GM19463 (cell line): ENCODE results near the gene TRDN.
"Not testable (repeated sequence)": the region's sequence is repeated elsewhere in the genome, so short reads cannot be mapped to it uniquely, and the experiment has no call there.

Experiments
- ATAC-seq: cut with Tn5 transposase; IDR thresholded peaks from one replicate; pipeline ENCODE4 v1.9.1; 2021; ENCODE audit warnings: mild to moderate bottlenecking, moderate library complexity; ENCODE audit not compliant: unreplicated experiment

Gene TRDN

GRCh38 chr6:123564361-123564760 is 72.4 kb downstream of the TRDN start:
- ATAC-seq = no peak

- ATAC-seq = no peak
These were observed 74.1 kb downstream of the TRDN start for GRCh38 chr6:123562677-123563076.

GRCh38 chr6:123562264-123562663 is 74.5 kb downstream of the TRDN start:
- no peak for ATAC-seq

- ATAC-seq = not testable (repeated sequence)
These were observed 76.9 kb downstream of the TRDN start for GRCh38 chr6:123559816-123560215.

- not testable (repeated sequence) for ATAC-seq
These were observed 79.3 kb downstream of the TRDN start for GRCh38 chr6:123557474-123557873.

GRCh38 chr6:123551939-123552707 is 84.6 kb downstream of the TRDN start:
- ATAC-seq = no peak

GRCh38 chr6:123550052-123550617 is 86.6 kb downstream of the TRDN start:
- ATAC-seq = no peak

GRCh38 chr6:123549476-123549875 is 87.3 kb downstream of the TRDN start:
- ATAC-seq = no peak

- ATAC-seq = no peak
These were observed 89.4 kb downstream of the TRDN start for GRCh38 chr6:123547216-123547978.

- no peak for ATAC-seq
These were observed 90.2 kb downstream of the TRDN start for GRCh38 chr6:123546537-123546936.

- ATAC-seq = no peak
These were observed 95.3 kb downstream of the TRDN start for GRCh38 chr6:123541462-123541861.

GRCh38 chr6:123533862-123534648 is 102.7 kb downstream of the TRDN start:
- ATAC-seq = no peak

GRCh38 chr6:123529843-123530242 is 106.9 kb downstream of the TRDN start:
- peak; percentile 71 for ATAC-seq

GRCh38 chr6:123529058-123529457 is 107.7 kb downstream of the TRDN start:
- no peak for ATAC-seq

- no peak for ATAC-seq
These were observed 109.3 kb downstream of the TRDN start for GRCh38 chr6:123527406-123527805.

- peak; percentile 32 for ATAC-seq
These were observed 110.6 kb downstream of the TRDN start for GRCh38 chr6:123526128-123526527.

- ATAC-seq = no peak
These were observed 112.0 kb downstream of the TRDN start for GRCh38 chr6:123524781-123525180.

GRCh38 chr6:123520217-123520616 is 116.5 kb downstream of the TRDN start:
- no peak for ATAC-seq

- no peak for ATAC-seq
These were observed 117.6 kb downstream of the TRDN start for GRCh38 chr6:123519189-123519505.

GRCh38 chr6:123518441-123519188 is 118.1 kb downstream of the TRDN start:
- ATAC-seq = no peak

- no peak for ATAC-seq
These were observed 121.0 kb downstream of the TRDN start for GRCh38 chr6:123515715-123516114.
